Fibroblast of lung (primary cell): Measurements from ENCODE around the gene PCK2.

Source experiments
- CTCF ChIP-seq, 2 donors: IDR thresholded peaks in 1 of 2; conservative IDR thresholded peaks in 1 of 2; 1 replicate in 1 of 2; 2 replicates in 1 of 2; pipeline ENCODE4 v1.5.1; 2011 to 2012; ENCODE audit warnings: low read length in 2 of 2, control low read depth in 1 of 2, inconsistent platforms in 1 of 2, low read depth in 1 of 2, mild to moderate bottlenecking in 1 of 2
- EZH2 ChIP-seq: IDR thresholded peaks from 2 replicates; pipeline ENCODE4 v1.5.1; 2012; ENCODE audit warnings: low read length, control low read depth, mild to moderate bottlenecking; ENCODE audit errors: missing control alignments

DNA sequence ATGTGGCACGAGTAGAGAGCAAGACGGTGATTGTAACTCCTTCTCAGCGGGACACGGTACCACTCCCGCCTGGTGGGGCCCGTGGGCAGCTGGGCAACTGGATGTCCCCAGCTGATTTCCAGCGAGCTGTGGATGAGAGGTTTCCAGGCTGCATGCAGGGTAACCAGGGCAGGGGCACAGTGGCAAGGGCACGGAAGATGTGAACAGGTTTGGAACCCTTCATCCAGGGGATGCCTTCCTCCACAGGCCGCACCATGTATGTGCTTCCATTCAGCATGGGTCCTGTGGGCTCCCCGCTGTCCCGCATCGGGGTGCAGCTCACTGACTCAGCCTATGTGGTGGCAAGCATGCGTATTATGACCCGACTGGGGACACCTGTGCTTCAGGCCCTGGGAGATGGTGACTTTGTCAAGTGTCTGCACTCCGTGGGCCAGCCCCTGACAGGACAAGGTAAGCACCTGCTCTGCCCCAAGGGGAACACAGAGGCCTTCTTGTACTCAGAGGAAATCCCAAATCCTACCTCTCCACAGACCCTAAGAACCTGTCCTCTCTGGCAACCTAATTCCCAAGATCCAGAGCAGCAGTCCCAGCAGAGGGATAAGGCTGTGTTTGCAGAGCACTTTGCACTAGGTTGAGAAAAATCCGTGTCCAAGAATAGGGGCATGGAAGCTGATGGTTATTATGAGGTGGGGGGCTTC, 4.3 kb downstream of the PCK2 start:
- TF ChIP-seq CTCF (conservative IDR thresholded peaks at IDR 0.05 in 1 of 2, IDR thresholded peaks at IDR 0.05 in 1 of 2; ENCODE audit: low read depth in 1 of 2, low read length in 2 of 2) (no peak), EZH2 (no peak)
